Transverse colon (tissue), 4 donors: ENCODE data around the gene ZNF234. TPM values are rescaled to one million over a fixed set of nuclear protein-coding genes. Genes with fewer than 3 reads are reported as not detected.
"Not testable (repeated sequence)": the region's sequence is repeated elsewhere in the genome, so short reads cannot be mapped to it uniquely, and the experiment has no call there.

Experiments used
- DNase-seq: peaks from one replicate; pipeline ENCODE4 v3.0.0-alpha.2; 2019
- H3K27ac ChIP-seq, 4 donors: fragments of 200-600 bp; sonication (generic); 2 replicates each; pipeline ENCODE4 v1.5.1; 2016 to 2018; ENCODE audit warnings: inconsistent platforms in 4 of 4
- H3K27me3 ChIP-seq: fragments of 200-600 bp; sonication (generic); 2 replicates; pipeline ENCODE4 v1.5.1; 2017; ENCODE audit warnings: inconsistent platforms
- H3K36me3 ChIP-seq, 4 donors: fragments of 200-600 bp; sonication (generic); 2 replicates each; pipeline ENCODE4 v1.5.1; 2017 to 2019; ENCODE audit warnings: inconsistent platforms in 4 of 4
- H3K4me1 ChIP-seq, 4 donors: fragments of 200-600 bp; sonication (generic); 2 replicates each; pipeline ENCODE4 v1.5.1; 2017 to 2020; ENCODE audit warnings: inconsistent platforms in 4 of 4
- H3K4me3 ChIP-seq, 4 donors: fragments of 200-600 bp; sonication (generic); 1 replicate in 1 of 4; 2 replicates in 3 of 4; pipeline versions ENCODE4 v1.5.1 to v1.6.1; 2017 to 2019; ENCODE audit warnings: inconsistent platforms in 4 of 4
- H3K9me3 ChIP-seq, 2 donors: fragments of 200-600 bp; sonication (generic); 2 replicates each; pipeline ENCODE4 v1.5.1; 2017 to 2019; ENCODE audit warnings: inconsistent platforms in 2 of 2
- EP300 ChIP-seq: sonication (generic); formaldehyde crosslinking; IDR thresholded peaks from one replicate; pipeline ENCODE4 v1.6.1; 2017; ENCODE audit warnings: antibody characterized with exemption, low read depth
- POLR2A ChIP-seq: fragments of 450-650 bp; IDR thresholded peaks from one replicate; pipeline ENCODE4 v1.6.1; 2016; ENCODE audit warnings: antibody characterized with exemption, mild to moderate bottlenecking, moderate library complexity
- POLR2AphosphoS5 ChIP-seq, 3 donors: sonication (generic); formaldehyde crosslinking; IDR thresholded peaks; one replicate each; pipeline ENCODE4 v1.6.1; 2016; ENCODE audit warnings: antibody characterized with exemption in 3 of 3
- WGBS, 2 donors: methylation state at CpG; one replicate each; pipeline ENCODE4 v1.1.5; 2018; ENCODE audit warnings: low coverage in 1 of 2; 5-methylcytosine and 5-hydroxymethylcytosine counted together
- in situ Hi-C, 4 donors: fragments of 200-750 bp; cut with MboI; loops; one replicate each; pipeline versions ENCODE4 v1.15.0 to v1.15.1; 2017; ENCODE audit warnings: low sequenced_read_pairs in 3 of 4, low pct_ligation_motif_present in 1 of 4, low pct_unique_long_range_greater_than_20kb in 1 of 4
- intact Hi-C: fragments of 100-400 bp; cut with DNase I; formaldehyde crosslinking; loops from one replicate; pipeline ENCODE4 v1.15.1; 2023; ENCODE audit warnings: low total_unique reads
- total RNA-seq, 4 donors: library from RNA; depleted of rRNA; stranded (reverse); fragments of >200 nt; gene quantifications; one replicate each; pipeline ENCODE4 v1.1.0, GENCODE V29; 2016
- TF ChIP-seq, protein P1 (sequence below), 5 experiments: fragments of 200-600 bp in 3 of 5; fragments of 450-650 bp in 2 of 5; sonication (generic) in 3 of 5; IDR thresholded peaks; 1 replicate in 2 of 5; 2 replicates in 3 of 5; pipeline ENCODE4 v1.5.1; 2016 to 2017; ENCODE audit warnings: antibody characterized with exemption in 5 of 5, inconsistent platforms in 3 of 5, mild to moderate bottlenecking in 2 of 5, moderate library complexity in 1 of 5

The ZNF234 gene
- total RNA-seq, 4 donors from 2014 or later = 4.6 to 12.4 (median 10.1) TPM; not detected in 1

DNA sequence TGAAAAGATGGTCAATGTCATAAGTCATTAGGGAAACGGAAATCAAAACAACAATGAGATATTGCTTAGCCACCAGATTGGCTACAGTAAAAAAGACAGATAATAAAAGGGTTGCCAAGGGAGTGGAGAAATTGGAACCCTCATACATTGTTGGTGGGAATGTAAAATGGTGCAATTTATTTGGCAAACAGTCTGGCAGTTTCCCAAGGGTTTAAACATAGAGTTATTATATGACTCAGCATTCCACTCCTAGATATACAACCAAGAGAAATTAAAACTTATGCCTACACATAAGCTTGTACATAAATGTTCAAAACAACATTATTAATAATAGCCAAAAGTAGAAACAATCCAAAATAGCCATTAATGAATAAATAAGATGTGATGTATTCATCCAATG lies 61.1 kb downstream of the ZNF234 start:
- Histone ChIP-seq H3K27me3 (no peaks in the 10 kb centered on the region), H3K27ac (no peak overlapping the region), H3K9me3 (peaks cover 24 to 26% of the 10 kb centered on the region in 2 donors), H3K4me3 (no peak overlapping the region), H3K36me3 (no peaks in the 10 kb centered on the region), H3K4me1 (no peaks in the 10 kb centered on the region)
- no peak for DNase-seq
- in situ Hi-C loops = no loop called here
- WGBS, 2 donors = 65 to 71% methylated on average over 1 of the region's 1 CpG
- no peak for TF ChIP-seq POLR2A
- no peak for TF ChIP-seq POLR2AphosphoS5 (IDR thresholded peaks at IDR 0.05)
- no peak for TF ChIP-seq EP300
- TF ChIP-seq, protein P1, sequence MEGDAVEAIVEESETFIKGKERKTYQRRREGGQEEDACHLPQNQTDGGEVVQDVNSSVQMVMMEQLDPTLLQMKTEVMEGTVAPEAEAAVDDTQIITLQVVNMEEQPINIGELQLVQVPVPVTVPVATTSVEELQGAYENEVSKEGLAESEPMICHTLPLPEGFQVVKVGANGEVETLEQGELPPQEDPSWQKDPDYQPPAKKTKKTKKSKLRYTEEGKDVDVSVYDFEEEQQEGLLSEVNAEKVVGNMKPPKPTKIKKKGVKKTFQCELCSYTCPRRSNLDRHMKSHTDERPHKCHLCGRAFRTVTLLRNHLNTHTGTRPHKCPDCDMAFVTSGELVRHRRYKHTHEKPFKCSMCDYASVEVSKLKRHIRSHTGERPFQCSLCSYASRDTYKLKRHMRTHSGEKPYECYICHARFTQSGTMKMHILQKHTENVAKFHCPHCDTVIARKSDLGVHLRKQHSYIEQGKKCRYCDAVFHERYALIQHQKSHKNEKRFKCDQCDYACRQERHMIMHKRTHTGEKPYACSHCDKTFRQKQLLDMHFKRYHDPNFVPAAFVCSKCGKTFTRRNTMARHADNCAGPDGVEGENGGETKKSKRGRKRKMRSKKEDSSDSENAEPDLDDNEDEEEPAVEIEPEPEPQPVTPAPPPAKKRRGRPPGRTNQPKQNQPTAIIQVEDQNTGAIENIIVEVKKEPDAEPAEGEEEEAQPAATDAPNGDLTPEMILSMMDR (IDR thresholded peaks at IDR 0.05) = no peak
- intact Hi-C loops = no loop called here

DNA sequence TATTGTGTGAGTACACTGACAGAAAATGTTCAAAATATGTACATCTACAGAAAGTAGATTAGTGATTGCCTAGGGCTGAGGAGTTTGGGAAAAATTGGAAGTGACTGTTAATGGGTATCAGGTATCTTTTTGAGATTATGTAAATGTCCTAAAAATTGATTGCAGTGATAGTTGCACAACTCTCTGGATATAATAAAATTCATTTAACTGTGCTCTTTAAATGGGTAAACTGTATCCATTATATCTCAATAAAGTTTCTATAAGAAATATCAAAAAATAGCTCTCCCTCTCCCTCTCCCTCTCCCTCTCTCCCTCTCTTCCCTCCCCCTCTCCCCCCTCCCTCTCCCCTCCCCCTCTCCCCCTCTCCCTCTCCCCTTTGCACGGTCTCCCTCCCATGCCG lies 61.6 kb downstream of the ZNF234 start:
- no peak overlapping the region for H3K4me3 ChIP-seq
- peaks cover 0 to 5% (median 4%) of the 10 kb centered on the region in 4 donors for H3K4me1 ChIP-seq
- no peak overlapping the region for H3K27ac ChIP-seq
- H3K27me3 ChIP-seq = no peaks in the 10 kb centered on the region
- no peak for DNase-seq
- intact Hi-C loops (no loop called here), in situ Hi-C loops (no loop called here)
- no peak for TF ChIP-seq POLR2A
- no peak for TF ChIP-seq EP300
- TF ChIP-seq, protein P1 (IDR thresholded peaks at IDR 0.05) = no peak
- TF ChIP-seq POLR2AphosphoS5 (IDR thresholded peaks at IDR 0.05) = no peak
- 100% methylated on average over 2 of the region's 2 CpGs; no CpG with 5 or more reads in 1 of the 2 donors for WGBS, 2 donors
- no peaks in the 10 kb centered on the region for H3K36me3 ChIP-seq
- peaks cover 24 to 26% of the 10 kb centered on the region in 2 donors for H3K9me3 ChIP-seq

DNA sequence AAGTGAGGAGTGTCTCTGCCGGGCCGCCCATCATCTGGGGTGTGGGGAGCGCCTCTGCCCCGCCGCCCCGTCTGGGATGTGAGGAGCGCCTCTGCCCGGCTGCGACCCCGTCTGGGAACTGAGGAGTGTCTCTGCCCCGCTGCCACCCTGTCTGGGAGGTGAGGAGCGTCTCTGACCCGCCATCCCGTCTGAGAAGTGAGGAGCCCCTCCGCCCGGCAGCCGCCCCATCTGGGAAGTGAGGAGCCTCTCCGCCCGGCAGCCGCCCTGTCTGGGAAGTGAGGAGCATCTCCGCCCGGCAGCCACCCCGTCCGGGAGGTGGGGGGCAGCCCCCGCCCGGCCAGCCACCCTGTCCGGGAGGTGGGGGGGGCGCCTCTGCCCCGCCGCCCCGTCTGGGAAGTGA lies 62.5 kb downstream of the ZNF234 start:
- H3K27me3 ChIP-seq, H3K27ac ChIP-seq, H3K36me3 ChIP-seq, H3K4me1 ChIP-seq, DNase-seq, in situ Hi-C loops, intact Hi-C loops, H3K4me3 ChIP-seq: not testable (repeated sequence)
- WGBS, 2 donors = 94% methylated on average over 29 of the region's 31 CpGs; no CpG with 5 or more reads in 1 of the 2 donors
- H3K9me3 ChIP-seq = peaks cover 19 to 26% of the 10 kb centered on the region in 2 donors

DNA sequence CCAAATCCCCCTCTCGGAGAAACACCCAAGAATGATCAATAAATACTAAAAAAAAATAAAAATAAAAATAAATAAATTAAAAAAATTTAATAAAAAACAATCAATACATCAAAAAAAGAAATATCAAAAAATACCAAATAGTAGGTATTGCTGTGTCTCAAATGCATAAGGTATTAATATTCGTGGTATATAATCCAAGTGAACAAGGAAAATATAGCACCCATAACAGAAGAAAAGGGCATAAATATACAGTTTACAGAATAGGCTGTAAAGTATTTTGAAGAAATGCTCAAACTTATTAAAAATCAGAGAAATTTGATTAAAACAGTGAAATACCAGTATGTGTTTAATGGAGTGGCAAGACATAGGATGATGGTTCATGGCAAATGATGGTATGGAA lies 63.4 kb downstream of the ZNF234 start:
- H3K36me3 ChIP-seq = no peaks in the 10 kb centered on the region
- H3K4me1 ChIP-seq = peaks cover 0 to 7% (median 6%) of the 10 kb centered on the region in 4 donors
- intact Hi-C loops (no loop called here), in situ Hi-C loops (no loop called here)
- H3K4me3 ChIP-seq = no peak overlapping the region
- H3K9me3 ChIP-seq = peaks cover 19 to 21% of the 10 kb centered on the region in 2 donors
- WGBS, 2 donors = 84 to 86% methylated on average over 2 of the region's 2 CpGs
- no peaks in the 10 kb centered on the region for H3K27me3 ChIP-seq
- H3K27ac ChIP-seq = no peak overlapping the region
- DNase-seq = no peak
- no peak for TF ChIP-seq POLR2A
- TF ChIP-seq, protein P1 (IDR thresholded peaks at IDR 0.05) = no peak
- no peak for TF ChIP-seq POLR2AphosphoS5 (IDR thresholded peaks at IDR 0.05)
- no peak for TF ChIP-seq EP300
